AG04450 (cell line): Measurements from ENCODE around the gene SNX13. TPM values are rescaled to one million over a fixed set of nuclear protein-coding genes. Genes with fewer than 3 reads are reported as not detected.
A peak's percentile ranks its signal among the peaks of the same experiment; 100 is the strongest.

ENCODE experiments used
- CTCF ChIA-PET: fragments of 300-600, 350-600 bp; formaldehyde crosslinking; extraction: SDS; loops from one replicate; lab custom pipeline; 2022; ENCODE audit warnings: antibody characterized with exemption, inconsistent platforms; lab: Charles Lee
- POLR2A ChIA-PET: fragments of 350-600 bp; formaldehyde crosslinking; extraction: SDS; loops from one replicate; lab custom pipeline; 2021; ENCODE audit warnings: antibody characterized with exemption, inconsistent platforms; lab: Yijun Ruan, JAX
- DNase-seq: peaks from one replicate; pipeline ENCODE4 v3.0.0-alpha.2; 2011; ENCODE audit warnings: low read depth, low spot score
- H3K27ac ChIP-seq: one replicate; pipeline ENCODE4 v1.5.1; 2012; ENCODE audit warnings: low read depth, low read length, control low read depth
- H3K27me3 ChIP-seq: one replicate; pipeline ENCODE4 v1.6.0; 2012; ENCODE audit warnings: low read length; ENCODE audit not compliant: control insufficient read depth, insufficient read depth
- H3K4me3 ChIP-seq: 2 replicates; pipeline ENCODE4 v1.5.1; 2011; ENCODE audit warnings: mild to moderate bottlenecking, low read depth, low read length, control low read depth
- H3K9me3 ChIP-seq: 2 replicates; pipeline ENCODE4 v1.5.1; 2012; ENCODE audit warnings: low read length; ENCODE audit not compliant: control insufficient read depth, insufficient read depth
- CTCF ChIP-seq: IDR thresholded peaks from 2 replicates; pipeline ENCODE4 v1.5.1; 2011; ENCODE audit warnings: low read depth, low read length, control low read depth, inconsistent platforms
- polyA plus RNA-seq: library from polyadenylated mRNA; depleted of rRNA; stranded (reverse); fragments of >200 nt; gene quantifications from 2 replicates; pipeline ENCODE4 v1.2.3, GENCODE V29; 2011

Gene SNX13
- polyA plus RNA-seq, 1 experiment = 28.3 TPM

GRCh38 chr7:17943006-17943405 is 2.7 kb upstream of the SNX13 start:
- no peaks in the 10 kb centered on the region for H3K27me3 ChIP-seq
- ChIA-PET CTCF (interaction anchor here (0.6 kb wide), 1 partner anchor 67 kb away, joined by 3 read pairs; no protein-coding TSS in a partner anchor), POLR2A (no interaction called here)
- no peaks in the 10 kb centered on the region for H3K9me3 ChIP-seq
- H3K27ac ChIP-seq = no peak overlapping the region
- no peak for TF ChIP-seq CTCF
- H3K4me3 ChIP-seq = no peak overlapping the region
- no peak for DNase-seq

GRCh38 chr7:17942231-17942630 is 1.9 kb upstream of the SNX13 start:
- DNase-seq = no peak
- no peaks in the 10 kb centered on the region for H3K9me3 ChIP-seq
- POLR2A ChIA-PET = no interaction called here
- H3K4me3 ChIP-seq = no peak overlapping the region
- no peaks in the 10 kb centered on the region for H3K27me3 ChIP-seq
- H3K27ac ChIP-seq = no peak overlapping the region
- TF ChIP-seq CTCF = no peak
- CTCF ChIA-PET = no interaction called here

- 0 out of 2 replicates have a peak, but pooled peaks have one; percentile 5 for TF ChIP-seq CTCF
- POLR2A ChIA-PET = no interaction called here
- CTCF ChIA-PET = no interaction called here
- H3K4me3 ChIP-seq = peak overlapping the region; percentile 75
- DNase-seq = no peak
- H3K9me3 ChIP-seq = no peaks in the 10 kb centered on the region
- H3K27ac ChIP-seq = peak overlapping the region; percentile 89
- no peaks in the 10 kb centered on the region for H3K27me3 ChIP-seq
These were observed 697 bp upstream of the SNX13 start for GRCh38 chr7:17940951-17941431.

GRCh38 chr7:17939606-17940301 is 540 bp downstream of the SNX13 start:
- ChIA-PET CTCF (no interaction called here), POLR2A (no interaction called here)
- no peaks in the 10 kb centered on the region for H3K9me3 ChIP-seq
- H3K27me3 ChIP-seq = no peaks in the 10 kb centered on the region
- DNase-seq = no peak
- peak overlapping the region; percentile 89 for H3K27ac ChIP-seq
- TF ChIP-seq CTCF = no peak
- peak overlapping the region; percentile 75 for H3K4me3 ChIP-seq

- POLR2A ChIA-PET = no interaction called here
These were observed 1.1 kb downstream of the SNX13 start for GRCh38 chr7:17939211-17939605.

More at GRCh38 chr7:17939211-17939605, 1.1 kb downstream of the SNX13 start:
- H3K9me3 ChIP-seq = no peaks in the 10 kb centered on the region
- H3K4me3 ChIP-seq = peak overlapping the region; percentile 75
- H3K27me3 ChIP-seq = no peaks in the 10 kb centered on the region
- H3K27ac ChIP-seq = peak overlapping the region; percentile 89
- DNase-seq = no peak
- TF ChIP-seq CTCF = no peak
- CTCF ChIA-PET = no interaction called here
